HepG2 (cell line): ENCODE results near the gene CEACAM8. TPM values are rescaled to one million over a fixed set of nuclear protein-coding genes. Genes with fewer than 3 reads are reported as not detected.

Source experiments
- ATAC-seq: fragments of 200-7000 bp; cut with Tn5 transposase; 3 replicates; pipeline ENCODE4 v1.9.1; 2020; ENCODE audit warnings: mild to moderate bottlenecking, moderate library complexity
- BruUV-seq: library from RNA; stranded (reverse); fragments of 400-500 nt; replicated peaks from 2 replicates; lab custom pipeline; 2021; lab: Mats Ljungman, UMichigan
- CTCF ChIA-PET: fragments of 300-600 bp; formaldehyde crosslinking; extraction: SDS; loops from one replicate; lab custom pipeline; 2021; ENCODE audit warnings: low total read pairs, inconsistent platforms, low intra/inter-chr PET ratio; lab: Yijun Ruan, JAX
- POLR2A ChIA-PET: fragments of 350-600 bp; sonication (Branson Sonifier 250); formaldehyde crosslinking; loops from one replicate; lab custom pipeline; 2020; ENCODE audit warnings: antibody characterized with exemption, inconsistent platforms; lab: Yijun Ruan, JAX
- DNase-seq: peaks from one replicate; pipeline ENCODE4 v3.0.0-alpha.2; 2015; ENCODE audit warnings: low spot score
- FAIRE-seq: peaks from 3 replicates; lab custom pipeline; 2011; peaks lifted over from hg19 to GRCh38; lab: Jason Lieb, UNC
- H2AFZ ChIP-seq: one replicate; pipeline ENCODE4 v1.6.1; 2011; ENCODE audit warnings: low read length, inconsistent platforms
- H3K27ac ChIP-seq: fragments of 300-600 bp; 3 replicates; pipeline ENCODE4 v1.8.0; 2011; ENCODE audit warnings: mixed run types, mild to moderate bottlenecking, mixed read lengths, low read length, inconsistent platforms; ENCODE audit not compliant: insufficient read depth; ENCODE audit errors: extremely low read length
- H3K27me3 ChIP-seq, 2 experiments: fragments of 200-600 bp in 1 of 2; 2 replicates in 1 of 2; 3 replicates in 1 of 2; pipeline versions ENCODE4 v1.6.0 to v1.8.0; 2011; ENCODE audit warnings: low read length in 2 of 2, mild to moderate bottlenecking in 2 of 2, moderate library complexity in 2 of 2, inconsistent platforms in 1 of 2; ENCODE audit not compliant: insufficient read depth in 2 of 2, control insufficient read depth in 1 of 2
- H3K36me3 ChIP-seq, 2 experiments: fragments of 200-600 bp in 1 of 2; replicated peaks in 1 of 2; 2 replicates in 1 of 2; 3 replicates in 1 of 2; pipeline versions ENCODE4 v1.5.1 to v1.8.0; 2011; ENCODE audit warnings: low read length in 2 of 2, inconsistent platforms in 1 of 2; ENCODE audit not compliant: insufficient read depth in 2 of 2, control insufficient read depth in 1 of 2
- H3K4me1 ChIP-seq: 2 replicates; pipeline ENCODE4 v1.5.1; 2012; ENCODE audit warnings: low read length, inconsistent platforms; ENCODE audit not compliant: insufficient read depth
- H3K4me2 ChIP-seq: 2 replicates; pipeline ENCODE4 v1.6.0; 2011; ENCODE audit warnings: low read depth, low read length, inconsistent platforms
- H3K4me3 ChIP-seq, 3 experiments: fragments of 200-600 bp in 1 of 3; sonication (generic), shearing (Covaris generic) in 1 of 3; replicated peaks in 1 of 3; 2 replicates each; pipeline ENCODE4 v1.5.1; 2011 to 2016; ENCODE audit warnings: low read length in 3 of 3, inconsistent platforms in 2 of 3, low read depth in 2 of 3, mild to moderate bottlenecking in 2 of 3, control low read depth in 1 of 3, mixed read lengths in 1 of 3; ENCODE audit not compliant: insufficient read depth in 1 of 3
- H3K79me2 ChIP-seq: one replicate; pipeline ENCODE4 v1.6.1; 2011; ENCODE audit warnings: low read length, inconsistent platforms; ENCODE audit not compliant: insufficient read depth
- H3K9ac ChIP-seq: 2 replicates; pipeline ENCODE4 v1.6.0; 2011; ENCODE audit warnings: mild to moderate bottlenecking, low read depth, low read length, inconsistent platforms; ENCODE audit not compliant: insufficient read depth
- H3K9me3 ChIP-seq: 2 replicates; pipeline ENCODE4 v1.5.1; 2012; ENCODE audit warnings: mild to moderate bottlenecking, low read length
- H4K20me1 ChIP-seq: 2 replicates; pipeline ENCODE4 v1.6.0; 2011; ENCODE audit warnings: inconsistent platforms, mild to moderate bottlenecking, low read length, moderate library complexity; ENCODE audit not compliant: insufficient read depth
- HNRNPH1 ChIP-seq: fragments of 200-400 bp; formaldehyde crosslinking; optimal IDR thresholded peaks from 2 replicates; pipeline ENCODE3; 2017; ENCODE audit warnings: mild to moderate bottlenecking, low read depth, low read length
- MIXL1 ChIP-seq: IDR thresholded peaks from 2 replicates; pipeline ENCODE4 v1.6.1; 2016
- ZMYM2 ChIP-seq: sonication (generic); formaldehyde crosslinking; IDR thresholded peaks from 2 replicates; pipeline ENCODE4 v1.8.0; 2022; ENCODE audit warnings: mild to moderate bottlenecking, missing genetic modification reagents
- ZNF552 ChIP-seq: sonication (generic); formaldehyde crosslinking; IDR thresholded peaks from 2 replicates; pipeline ENCODE4 v1.9.0; 2022; ENCODE audit warnings: missing genetic modification reagents, mild to moderate bottlenecking, borderline replicate concordance
- WGBS: methylation state at CpG from one replicate; pipeline ENCODE4 v1.1.6; 2017; ENCODE audit warnings: low lambda C conversion rate; 5-methylcytosine and 5-hydroxymethylcytosine counted together
- in situ Hi-C: cut with HindIII; loops from 2 replicates; pipeline ENCODE4 v1.10.0; 2017; ENCODE audit warnings: low pct_unique_long_range_greater_than_20kb; ENCODE audit not compliant: extremely low pct_ligation_motif_present
- intact Hi-C: fragments of 100-400 bp; cut with micrococcal nuclease; formaldehyde crosslinking; loops from one replicate; pipeline ENCODE4 v1.10.0; 2022; ENCODE audit not compliant: unreplicated experiment
- polyA plus RNA-seq, 8 experiments: library from polyadenylated mRNA; depleted of rRNA in 3 of 8; stranded (reverse) in 7 of 8; unstranded in 1 of 8; fragments of >200 nt; fragmentation: Illumina TruSeq in 4 of 8; extraction: Trizol in 4 of 8; gene quantifications; 2 replicates each; pipeline versions ENCODE4 v1.2.1 to v1.2.3, GENCODE V29; 2011 to 2016; ENCODE audit warnings: low read depth in 4 of 8, missing spikeins in 1 of 8, mixed read lengths in 1 of 8; ENCODE audit not compliant: insufficient read depth in 1 of 8
- total RNA-seq, 5 experiments: library from RNA; depleted of rRNA; stranded (reverse); fragments of >200 nt; fragmentation: Illumina TruSeq; extraction: Trizol; gene quantifications; 2 replicates each; pipeline ENCODE4 v1.2.3, GENCODE V29; 2016; ENCODE audit warnings: low read depth in 1 of 5
- TF ChIP-seq, protein P1 (sequence below): IDR thresholded peaks from 2 replicates; pipeline ENCODE4 v1.6.1; 2016; ENCODE audit warnings: control low read depth

CEACAM8 gene
- total and polyA plus RNA-seq, 2 of the 13 experiments (the other 11 are each of a cell fraction or from before 2014, with no cell fraction given), result not detected

- no TSS peak for BruUV-seq
- H3K27me3 ChIP-seq, result peaks cover 0 to 16% of the 10 kb centered on the region in 2 experiments; a peak in 4 of 5 replicates
- ATAC-seq, result no peak
- H3K4me2 ChIP-seq, result no peak overlapping the region
- no peaks in the 10 kb centered on the region for H3K79me2 ChIP-seq
- CTCF ChIA-PET, result no interaction called here
- no peaks in the 10 kb centered on the region for H3K9me3 ChIP-seq
- H3K4me1 ChIP-seq, result no peaks in the 10 kb centered on the region
- POLR2A ChIA-PET, result no interaction called here
- no peaks in the 10 kb centered on the region for H4K20me1 ChIP-seq
- H3K4me3 ChIP-seq, result no peak overlapping the region
- no peak for FAIRE-seq
- DNase-seq, result no peak
- TF ChIP-seq HNRNPH1, result no peak
- TF ChIP-seq ZNF552 (CRISPR knock-in tag), result no peak
- TF ChIP-seq MIXL1 (CRISPR knock-in tag), result no peak
- no peak for TF ChIP-seq ZMYM2 (CRISPR knock-in tag)
- no peak overlapping the region for H3K27ac ChIP-seq
- in situ Hi-C loops (no loop called here), intact Hi-C loops (no loop called here)
- no peak overlapping the region for H2AFZ ChIP-seq
- no peaks in the 10 kb centered on the region for H3K36me3 ChIP-seq
- no peak overlapping the region for H3K9ac ChIP-seq
Observed at GRCh38 chr19:42629191-42629590, 34.5 kb upstream of the CEACAM8 start.

GRCh38 chr19:42628411-42629140 lies 33.9 kb upstream of the CEACAM8 start:
- Histone ChIP-seq H3K4me3 (no peak overlapping the region), H3K4me1 (no peaks in the 10 kb centered on the region), H3K9me3 (no peaks in the 10 kb centered on the region), H3K36me3 (no peaks in the 10 kb centered on the region), H2AFZ (no peak overlapping the region), H3K79me2 (no peaks in the 10 kb centered on the region), H3K4me2 (no peak overlapping the region), H3K27ac (no peak overlapping the region), H4K20me1 (no peaks in the 10 kb centered on the region), H3K9ac (no peak overlapping the region), H3K27me3 (peaks cover 0 to 16% of the 10 kb centered on the region in 2 experiments; a peak in 4 of 5 replicates)
- no TSS peak for BruUV-seq
- FAIRE-seq, result no peak
- DNase-seq, result no peak
- WGBS, result 2% methylated on average over 2 of the region's 2 CpGs
- TF ChIP-seq, protein P1, sequence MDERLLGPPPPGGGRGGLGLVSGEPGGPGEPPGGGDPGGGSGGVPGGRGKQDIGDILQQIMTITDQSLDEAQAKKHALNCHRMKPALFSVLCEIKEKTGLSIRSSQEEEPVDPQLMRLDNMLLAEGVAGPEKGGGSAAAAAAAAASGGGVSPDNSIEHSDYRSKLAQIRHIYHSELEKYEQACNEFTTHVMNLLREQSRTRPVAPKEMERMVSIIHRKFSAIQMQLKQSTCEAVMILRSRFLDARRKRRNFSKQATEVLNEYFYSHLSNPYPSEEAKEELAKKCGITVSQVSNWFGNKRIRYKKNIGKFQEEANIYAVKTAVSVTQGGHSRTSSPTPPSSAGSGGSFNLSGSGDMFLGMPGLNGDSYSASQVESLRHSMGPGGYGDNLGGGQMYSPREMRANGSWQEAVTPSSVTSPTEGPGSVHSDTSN (CRISPR knock-in tag), result no peak
- no peak for ATAC-seq
- POLR2A ChIA-PET, result no interaction called here
- intact Hi-C loops (no loop called here), in situ Hi-C loops (no loop called here)
- CTCF ChIA-PET, result no interaction called here
